OCI-LY7 (cell line): ENCODE results near the gene C2orf49. TPM values are rescaled to one million over a fixed set of nuclear protein-coding genes. Genes with fewer than 3 reads are reported as not detected.

Experiments
- BruUV-seq: library from RNA; stranded (reverse); fragments of 400-500 nt; replicated peaks from 2 replicates; lab custom pipeline; 2021; lab: Mats Ljungman, UMichigan
- CTCF ChIA-PET: fragments of 300-600 bp; sonication (Branson Sonifier 250); formaldehyde crosslinking; loops from one replicate; lab custom pipeline; 2022; ENCODE audit warnings: antibody characterized with exemption; ENCODE audit not compliant: unreplicated experiment; lab: Charles Lee
- POLR2A ChIA-PET: fragments of 300-600 bp; sonication (Branson Sonifier 250); formaldehyde crosslinking; loops from one replicate; lab custom pipeline; 2022; ENCODE audit warnings: antibody characterized with exemption; lab: Charles Lee
- DNase-seq: peaks from one replicate; pipeline ENCODE4 v3.0.0-alpha.2; 2015; ENCODE audit warnings: low spot score
- H2AFZ ChIP-seq: fragments of 200-600 bp; sonication (generic), shearing (Covaris generic); 2 replicates; pipeline ENCODE4 v1.6.1; 2014; ENCODE audit warnings: mild to moderate bottlenecking, antibody characterized with exemption, low read length, moderate library complexity
- H3K27ac ChIP-seq: fragments of 200-600 bp; sonication (generic); 2 replicates; pipeline ENCODE4 v1.5.1; 2014; ENCODE audit warnings: mixed run types, low read depth, mild to moderate bottlenecking, moderate library complexity, low read length, inconsistent platforms; ENCODE audit not compliant: poor library complexity, severe bottlenecking
- H3K36me3 ChIP-seq: fragments of 200-600 bp; sonication (generic); 2 replicates; pipeline ENCODE4 v1.6.1; 2014; ENCODE audit warnings: mild to moderate bottlenecking, antibody characterized with exemption, low read length, moderate library complexity, mixed read lengths; ENCODE audit not compliant: insufficient read depth
- H3K4me1 ChIP-seq: fragments of 200-600 bp; sonication (generic); 2 replicates; pipeline ENCODE4 v1.5.1; 2014; ENCODE audit warnings: mild to moderate bottlenecking, low read length; ENCODE audit not compliant: insufficient read depth, poor library complexity, severe bottlenecking
- H3K4me2 ChIP-seq: fragments of 200-600 bp; sonication (generic); 2 replicates; pipeline ENCODE4 v1.6.1; 2014; ENCODE audit warnings: mild to moderate bottlenecking, low read length
- H3K4me3 ChIP-seq: fragments of 200-600 bp; sonication (generic); 2 replicates; pipeline ENCODE4 v1.5.1; 2014; ENCODE audit warnings: mild to moderate bottlenecking, low read depth, low read length; ENCODE audit not compliant: poor library complexity, severe bottlenecking
- H3K79me2 ChIP-seq: fragments of 200-600 bp; sonication (generic); 2 replicates; pipeline ENCODE4 v1.6.1; 2016; ENCODE audit warnings: low read depth, mild to moderate bottlenecking, low read length, moderate library complexity, mixed read lengths; ENCODE audit not compliant: insufficient read depth
- H3K9me2 ChIP-seq: fragments of 200-600 bp; sonication (generic); 2 replicates; pipeline ENCODE4 v1.6.1; 2016; ENCODE audit warnings: mild to moderate bottlenecking, low read length, mixed read lengths; ENCODE audit not compliant: insufficient read depth
- H3K9me3 ChIP-seq: fragments of 200-600 bp; sonication (generic); 2 replicates; pipeline ENCODE4 v1.6.1; 2014; ENCODE audit warnings: mild to moderate bottlenecking, mixed run types, low read length, mixed read lengths
- H4K20me1 ChIP-seq: fragments of 200-600 bp; sonication (generic); 2 replicates; pipeline ENCODE4 v1.6.1; 2014; ENCODE audit warnings: mild to moderate bottlenecking, antibody characterized with exemption, low read length, moderate library complexity, mixed read lengths; ENCODE audit not compliant: insufficient read depth
- EZH2phosphoT487 ChIP-seq: fragments of 200-600 bp; sonication (generic); IDR thresholded peaks from 2 replicates; pipeline ENCODE4 v1.6.1; 2018; ENCODE audit warnings: low read depth, borderline replicate concordance, mild to moderate bottlenecking, mixed run types, antibody characterized with exemption, low read length, moderate library complexity, mixed read lengths
- intact Hi-C: fragments of 100-400 bp; cut with micrococcal nuclease; formaldehyde crosslinking; loops from one replicate; pipeline ENCODE4 v1.10.0; 2022; ENCODE audit not compliant: unreplicated experiment
- total RNA-seq, 2 experiments: library from RNA; depleted of rRNA in 1 of 2; stranded (reverse); fragments of >200 nt in 1 of 2; shearing (Covaris generic) in 1 of 2; gene quantifications; 2 replicates each; pipeline ENCODE4 v1.2.3, GENCODE V29; 2014 to 2022
- TF ChIP-seq, protein P1 (sequence below): fragments of 200-600 bp; sonication (generic); conservative IDR thresholded peaks from 2 replicates; pipeline ENCODE4 v1.5.1; 2014; ENCODE audit warnings: mild to moderate bottlenecking, antibody characterized with exemption, low read length, moderate library complexity, mixed read lengths

The C2orf49 gene
- total RNA-seq, 2 experiments from 2014 or later, result 11.8 to 17.0 TPM

DNA sequence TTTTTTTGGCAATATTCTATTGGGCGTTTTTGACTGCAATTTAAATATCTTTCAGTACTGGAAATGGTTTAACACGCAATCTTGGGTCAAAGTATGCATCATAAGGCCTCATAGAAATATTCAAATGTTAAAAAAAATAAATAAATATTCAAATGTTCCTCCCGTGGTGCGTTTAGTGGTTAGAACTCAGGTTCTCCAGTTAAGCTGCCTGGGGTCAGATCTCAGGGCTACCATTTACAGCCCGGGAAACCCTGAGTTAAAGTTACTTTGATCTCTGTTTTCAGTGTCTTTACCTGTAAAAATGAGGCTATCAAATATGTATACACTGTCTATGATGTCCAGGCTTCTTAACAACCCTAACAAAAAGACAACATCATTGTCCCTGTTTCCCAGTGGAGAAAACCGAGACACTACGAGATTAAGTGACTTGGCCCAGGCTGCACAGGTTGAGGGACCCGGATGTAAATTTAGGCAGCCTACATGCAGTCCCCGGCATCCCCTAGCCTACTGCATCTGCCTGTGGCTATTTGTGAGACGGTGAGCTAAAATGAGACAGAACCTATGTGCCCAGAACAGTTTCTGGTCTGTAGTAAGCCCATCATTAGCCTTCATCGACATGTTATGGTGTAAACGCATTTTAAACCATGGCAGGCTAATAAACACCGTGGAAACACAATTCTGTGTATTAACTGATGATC lies 59.8 kb downstream of the C2orf49 start:
- no peak overlapping the region for H3K27ac ChIP-seq
- no peak overlapping the region for H2AFZ ChIP-seq
- H3K9me2 ChIP-seq, result no peaks in the 10 kb centered on the region
- H4K20me1 ChIP-seq, result no peaks in the 10 kb centered on the region
- no peaks in the 10 kb centered on the region for H3K4me1 ChIP-seq
- no peaks in the 10 kb centered on the region for H3K9me3 ChIP-seq
- intact Hi-C loops, result no loop called here
- TF ChIP-seq, protein P1, sequence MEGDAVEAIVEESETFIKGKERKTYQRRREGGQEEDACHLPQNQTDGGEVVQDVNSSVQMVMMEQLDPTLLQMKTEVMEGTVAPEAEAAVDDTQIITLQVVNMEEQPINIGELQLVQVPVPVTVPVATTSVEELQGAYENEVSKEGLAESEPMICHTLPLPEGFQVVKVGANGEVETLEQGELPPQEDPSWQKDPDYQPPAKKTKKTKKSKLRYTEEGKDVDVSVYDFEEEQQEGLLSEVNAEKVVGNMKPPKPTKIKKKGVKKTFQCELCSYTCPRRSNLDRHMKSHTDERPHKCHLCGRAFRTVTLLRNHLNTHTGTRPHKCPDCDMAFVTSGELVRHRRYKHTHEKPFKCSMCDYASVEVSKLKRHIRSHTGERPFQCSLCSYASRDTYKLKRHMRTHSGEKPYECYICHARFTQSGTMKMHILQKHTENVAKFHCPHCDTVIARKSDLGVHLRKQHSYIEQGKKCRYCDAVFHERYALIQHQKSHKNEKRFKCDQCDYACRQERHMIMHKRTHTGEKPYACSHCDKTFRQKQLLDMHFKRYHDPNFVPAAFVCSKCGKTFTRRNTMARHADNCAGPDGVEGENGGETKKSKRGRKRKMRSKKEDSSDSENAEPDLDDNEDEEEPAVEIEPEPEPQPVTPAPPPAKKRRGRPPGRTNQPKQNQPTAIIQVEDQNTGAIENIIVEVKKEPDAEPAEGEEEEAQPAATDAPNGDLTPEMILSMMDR, result no peak
- no peak for TF ChIP-seq EZH2phosphoT487
- no peak overlapping the region for H3K4me2 ChIP-seq
- BruUV-seq, result no TSS peak
- H3K4me3 ChIP-seq, result no peak overlapping the region
- DNase-seq, result no peak
- ChIA-PET CTCF (no interaction called here), POLR2A (interaction anchor here (0.7 kb wide), 1 partner anchor 591 kb away, joined by 4 read pairs; no protein-coding TSS in a partner anchor)
- no peaks in the 10 kb centered on the region for H3K79me2 ChIP-seq
- no peaks in the 10 kb centered on the region for H3K36me3 ChIP-seq

DNA sequence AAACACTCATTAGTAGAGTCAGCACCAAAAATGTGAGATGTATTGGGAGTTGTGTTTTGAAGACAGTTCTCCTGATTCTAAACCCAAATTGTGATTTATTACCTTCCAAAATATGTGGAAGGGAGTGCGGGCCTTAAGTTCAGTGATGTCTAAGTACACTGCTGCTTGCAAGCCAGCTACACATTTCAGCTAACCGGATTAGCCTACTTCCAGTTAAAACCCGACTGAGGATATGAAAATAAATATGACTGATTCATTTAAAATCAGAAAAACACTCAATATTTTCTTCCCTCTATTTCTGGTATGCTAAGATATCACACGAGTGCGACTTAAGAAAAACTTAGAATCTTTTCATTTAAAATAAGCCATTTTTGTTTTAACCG lies 60.6 kb downstream of the C2orf49 start:
- no peak overlapping the region for H3K27ac ChIP-seq
- intact Hi-C loops, result no loop called here

DNA sequence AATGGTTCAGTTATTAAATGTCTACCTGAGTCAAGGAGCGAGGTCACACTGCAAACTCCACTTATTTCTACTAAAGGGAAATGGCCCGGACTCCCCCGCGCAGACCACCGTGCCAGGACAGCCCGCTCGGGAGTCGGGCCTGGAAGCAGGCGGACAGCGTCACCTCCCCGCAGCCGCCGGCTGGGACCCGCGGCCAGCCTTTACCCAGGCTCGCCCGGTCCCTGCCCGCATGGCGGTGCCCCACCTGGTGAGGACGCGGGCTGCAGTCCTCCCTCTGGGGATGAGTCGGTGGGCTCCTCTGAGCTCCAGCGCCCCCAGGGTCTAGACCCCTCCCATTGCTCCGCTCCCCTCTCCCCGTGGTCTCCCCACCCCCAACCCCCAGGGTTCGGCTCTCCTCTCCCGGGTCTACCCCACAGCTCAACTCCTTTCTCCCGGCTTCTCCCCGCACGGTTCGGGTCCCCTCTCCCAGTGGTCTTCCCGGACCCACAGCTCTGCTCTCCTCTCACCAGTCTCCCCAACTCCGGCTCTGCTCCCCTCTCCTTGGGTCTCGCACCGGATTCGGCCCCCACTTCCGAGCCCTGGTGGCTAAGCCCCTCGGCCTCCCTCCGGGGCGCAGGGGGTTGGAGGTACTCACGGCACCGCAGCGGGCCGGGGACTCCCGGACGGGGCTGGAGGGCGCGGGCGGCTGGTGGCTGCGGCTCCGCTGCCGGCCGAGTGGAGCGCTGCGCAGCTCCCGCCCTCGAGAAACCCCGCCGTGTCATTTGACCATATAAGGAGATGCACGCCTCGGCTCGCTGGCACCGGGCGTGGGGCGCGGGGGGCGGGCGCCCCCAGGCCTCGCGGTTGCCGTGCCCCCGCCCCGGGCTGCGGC lies 61.2 kb downstream of the C2orf49 start, which contains the start of gene FHL2:
FHL2 (minus strand) TSS at position 716 of the 871 bp plus-strand sequence. CDS start 12,535 bp downstream, outside the sequence.
- no peak within 1 kb of the TSS for H3K4me2 ChIP-seq
- no peaks in the 10 kb centered on the region for H3K36me3 ChIP-seq
- no peak within 1 kb of the TSS for H3K4me3 ChIP-seq
- no peak for DNase-seq
- CTCF ChIA-PET, result no interaction called here
- H3K4me1 ChIP-seq, result no peaks in the 10 kb centered on the region
- BruUV-seq, result no TSS peak
- H3K79me2 ChIP-seq, result no peaks in the 10 kb centered on the region
- TF ChIP-seq EZH2phosphoT487, result no peak
- TF ChIP-seq, protein P1, result no peak
- intact Hi-C loops, result no loop called here
- no peaks in the 10 kb centered on the region for H4K20me1 ChIP-seq
- H3K9me3 ChIP-seq, result no peaks in the 10 kb centered on the region
- no peak within 1 kb of the TSS for H2AFZ ChIP-seq
- POLR2A ChIA-PET, result no interaction called here
- H3K9me2 ChIP-seq, result no peaks in the 10 kb centered on the region
- no peak within 1 kb of the TSS for H3K27ac ChIP-seq

More for the DNA sequence above, 60.6 kb downstream of the C2orf49 start:
- POLR2A ChIA-PET, result no interaction called here
- no peak for TF ChIP-seq EZH2phosphoT487
- H2AFZ ChIP-seq, result no peak overlapping the region
- H3K4me3 ChIP-seq, result no peak overlapping the region
- H3K4me2 ChIP-seq, result no peak overlapping the region
- H3K9me3 ChIP-seq, result no peaks in the 10 kb centered on the region
- H3K9me2 ChIP-seq, result no peaks in the 10 kb centered on the region
- H4K20me1 ChIP-seq, result no peaks in the 10 kb centered on the region
- H3K79me2 ChIP-seq, result no peaks in the 10 kb centered on the region
- H3K36me3 ChIP-seq, result no peaks in the 10 kb centered on the region
- no peaks in the 10 kb centered on the region for H3K4me1 ChIP-seq
- CTCF ChIA-PET, result no interaction called here
- no TSS peak for BruUV-seq
- no peak for DNase-seq

Other genes starting within 250 kb of the C2orf49 start
- not detected in 2 replicates for gene GPR45, start 95.8 kb upstream of the C2orf49 start, total RNA-seq (2014; rRNA removed; shearing (Covaris generic))
- gene GPR45, start 95.8 kb upstream of the C2orf49 start, total RNA-seq (2022), result not detected in 2 replicates
- gene TGFBRAP1, start 7.8 kb upstream of the C2orf49 start, total RNA-seq (2014; rRNA removed; shearing (Covaris generic)), result 17.6 and 24.6 TPM in 2 replicates
- 20.5 and 22.2 TPM in 2 replicates for gene TGFBRAP1, start 7.8 kb upstream of the C2orf49 start, total RNA-seq (2022)
- not detected in 2 replicates for gene FHL2, start 61.5 kb downstream of the C2orf49 start, total RNA-seq (2014; rRNA removed; shearing (Covaris generic))
- gene FHL2, start 61.5 kb downstream of the C2orf49 start, total RNA-seq (2022), result 0.26 TPM in 1 of 2 replicates, not detected in the other